ENCODE measurements around the gene PTPN20.

PTPN20 gene

DNA sequence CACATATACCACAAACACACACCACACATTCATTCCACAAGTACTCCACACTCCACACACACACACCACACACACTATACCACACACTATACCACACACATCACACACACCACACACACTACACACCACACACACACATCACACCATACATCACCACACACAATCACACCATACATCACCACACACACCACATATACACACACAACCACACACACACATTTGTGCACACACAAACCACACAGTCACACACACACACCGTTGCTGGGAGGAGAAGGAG, 112.8 kb downstream of the PTPN20 start:
- no peaks in the 10 kb centered on the region for H3K79me2 ChIP-seq (ENCODE audit: insufficient read depth, low read length)
- no peak overlapping the region for H3K4me2 ChIP-seq (ENCODE audit: insufficient read depth, low read length)
- TF ChIP-seq, protein P1, sequence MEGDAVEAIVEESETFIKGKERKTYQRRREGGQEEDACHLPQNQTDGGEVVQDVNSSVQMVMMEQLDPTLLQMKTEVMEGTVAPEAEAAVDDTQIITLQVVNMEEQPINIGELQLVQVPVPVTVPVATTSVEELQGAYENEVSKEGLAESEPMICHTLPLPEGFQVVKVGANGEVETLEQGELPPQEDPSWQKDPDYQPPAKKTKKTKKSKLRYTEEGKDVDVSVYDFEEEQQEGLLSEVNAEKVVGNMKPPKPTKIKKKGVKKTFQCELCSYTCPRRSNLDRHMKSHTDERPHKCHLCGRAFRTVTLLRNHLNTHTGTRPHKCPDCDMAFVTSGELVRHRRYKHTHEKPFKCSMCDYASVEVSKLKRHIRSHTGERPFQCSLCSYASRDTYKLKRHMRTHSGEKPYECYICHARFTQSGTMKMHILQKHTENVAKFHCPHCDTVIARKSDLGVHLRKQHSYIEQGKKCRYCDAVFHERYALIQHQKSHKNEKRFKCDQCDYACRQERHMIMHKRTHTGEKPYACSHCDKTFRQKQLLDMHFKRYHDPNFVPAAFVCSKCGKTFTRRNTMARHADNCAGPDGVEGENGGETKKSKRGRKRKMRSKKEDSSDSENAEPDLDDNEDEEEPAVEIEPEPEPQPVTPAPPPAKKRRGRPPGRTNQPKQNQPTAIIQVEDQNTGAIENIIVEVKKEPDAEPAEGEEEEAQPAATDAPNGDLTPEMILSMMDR (IDR thresholded peaks at IDR 0.05; ENCODE audit: borderline replicate concordance, extremely low read depth, low read length, poor library complexity, severe bottlenecking) = no peak
- no peak for TF ChIP-seq EZH2 (IDR thresholded peaks at IDR 0.05; ENCODE audit: borderline replicate concordance, low read depth, low read length, severe bottlenecking)
- no peaks in the 10 kb centered on the region for H3K4me1 ChIP-seq (ENCODE audit: insufficient read depth, low read length)
- H3K4me3 ChIP-seq (ENCODE audit: low read depth in 1 of 2, low read length in 2 of 2) = no peak overlapping the region
- no peaks in the 10 kb centered on the region for H3K27me3 ChIP-seq (ENCODE audit: insufficient read depth, low read length, poor library complexity)
- DNase-seq (no peak), ATAC-seq (ENCODE audit: insufficient read depth, low read depth) (no peak)
- no peak overlapping the region for H2AFZ ChIP-seq (ENCODE audit: low read depth, low read length)
- H3K9me3 ChIP-seq (ENCODE audit: insufficient read depth, low read length, severe bottlenecking) = no peaks in the 10 kb centered on the region
- peaks cover 9% of the 10 kb centered on the region; the same call in 1 of the 2 replicates for H4K20me1 ChIP-seq (ENCODE audit: insufficient read depth, low read length)
- no peaks in the 10 kb centered on the region for H3K36me3 ChIP-seq (ENCODE audit: insufficient read depth, low read length)
- H3K27ac ChIP-seq (ENCODE audit: low read length) = no peak overlapping the region
- no peak overlapping the region for H3K9ac ChIP-seq (ENCODE audit: low read depth, low read length)

DNA sequence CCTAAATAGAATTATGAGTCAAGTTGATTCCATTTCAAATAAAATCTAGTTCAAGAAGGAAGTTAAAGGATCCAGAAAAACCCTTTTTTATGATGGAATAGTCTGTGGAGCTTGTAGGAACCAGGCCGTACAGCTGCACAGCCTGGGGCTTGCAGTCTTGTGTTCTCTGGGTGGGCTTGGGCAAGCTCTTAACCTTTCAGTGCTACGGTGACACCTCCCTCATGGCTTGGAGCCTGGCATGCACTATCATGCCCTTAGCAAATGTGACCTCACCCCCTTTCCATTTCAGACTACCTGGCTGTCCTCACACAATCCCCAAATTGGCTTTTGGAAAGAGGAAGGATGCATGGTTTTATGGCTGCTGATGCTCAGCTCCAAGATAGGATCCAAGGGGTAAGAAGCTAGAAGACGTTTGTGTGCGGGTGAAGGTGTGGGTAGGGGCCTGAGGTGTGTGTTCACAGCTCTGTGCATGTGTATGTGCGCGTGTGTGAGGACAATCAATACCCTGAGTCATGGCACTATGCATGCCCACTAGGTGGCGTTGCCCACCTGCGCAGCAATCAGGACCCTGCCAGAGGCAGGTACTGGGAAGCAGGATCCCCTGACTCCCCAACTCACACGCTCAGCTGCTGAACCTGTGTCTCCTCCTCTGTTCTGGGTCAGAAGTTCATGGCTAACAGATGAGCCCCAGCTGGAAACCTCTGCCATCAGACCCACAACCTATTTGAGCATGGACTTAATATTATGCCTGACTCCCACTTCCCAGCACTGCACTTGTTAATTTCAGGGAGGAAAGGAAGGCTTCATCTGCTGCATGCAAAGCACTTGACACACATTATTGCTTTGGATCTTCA, 113.4 kb downstream of the PTPN20 start:
- no peak for TF ChIP-seq EZH2 (IDR thresholded peaks at IDR 0.05; ENCODE audit: borderline replicate concordance, low read depth, low read length, severe bottlenecking)
- TF ChIP-seq, protein P1 (IDR thresholded peaks at IDR 0.05; ENCODE audit: borderline replicate concordance, extremely low read depth, low read length, poor library complexity, severe bottlenecking) = peak; percentile 94
- no peak overlapping the region for H2AFZ ChIP-seq (ENCODE audit: low read depth, low read length)
- no peaks in the 10 kb centered on the region for H3K4me1 ChIP-seq (ENCODE audit: insufficient read depth, low read length)
- no peaks in the 10 kb centered on the region for H3K27me3 ChIP-seq (ENCODE audit: insufficient read depth, low read length, poor library complexity)
- ATAC-seq (ENCODE audit: insufficient read depth, low read depth) (peak; percentile 93), DNase-seq (peak; percentile 72)
- H3K79me2 ChIP-seq (ENCODE audit: insufficient read depth, low read length) = no peaks in the 10 kb centered on the region
- no peak overlapping the region for H3K9ac ChIP-seq (ENCODE audit: low read depth, low read length)
- no peak overlapping the region for H3K4me3 ChIP-seq (ENCODE audit: low read depth in 1 of 2, low read length in 2 of 2)
- H3K9me3 ChIP-seq (ENCODE audit: insufficient read depth, low read length, severe bottlenecking) = no peaks in the 10 kb centered on the region
- H4K20me1 ChIP-seq (ENCODE audit: insufficient read depth, low read length) = peaks cover 9% of the 10 kb centered on the region; the same call in 1 of the 2 replicates
- H3K27ac ChIP-seq (ENCODE audit: low read length) = no peak overlapping the region
- no peak overlapping the region for H3K4me2 ChIP-seq (ENCODE audit: insufficient read depth, low read length)
- no peaks in the 10 kb centered on the region for H3K36me3 ChIP-seq (ENCODE audit: insufficient read depth, low read length)

DNA sequence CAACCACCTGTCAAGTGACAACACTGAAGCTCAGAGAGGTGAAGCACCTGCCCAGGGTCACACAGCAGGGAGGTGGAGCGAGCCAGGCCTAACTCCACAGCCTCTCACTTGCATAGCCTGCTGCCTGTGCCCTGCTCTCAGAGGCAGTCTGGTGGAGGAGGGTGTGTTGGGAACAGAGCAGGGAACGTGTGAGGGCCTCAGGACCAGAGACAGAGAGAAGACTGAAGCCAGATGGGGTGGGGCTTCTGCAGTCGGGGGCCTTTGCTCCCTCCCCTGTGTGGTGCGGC, 114.0 kb downstream of the PTPN20 start:
- Histone ChIP-seq H3K36me3 (ENCODE audit: insufficient read depth, low read length) (no peaks in the 10 kb centered on the region), H3K9ac (ENCODE audit: low read depth, low read length) (no peak overlapping the region), H3K27me3 (ENCODE audit: insufficient read depth, low read length, poor library complexity) (no peaks in the 10 kb centered on the region), H3K4me2 (ENCODE audit: insufficient read depth, low read length) (no peak overlapping the region), H3K4me1 (ENCODE audit: insufficient read depth, low read length) (no peaks in the 10 kb centered on the region), H2AFZ (ENCODE audit: low read depth, low read length) (no peak overlapping the region), H4K20me1 (ENCODE audit: insufficient read depth, low read length) (peaks cover 9% of the 10 kb centered on the region; the same call in 1 of the 2 replicates), H3K27ac (ENCODE audit: low read length) (no peak overlapping the region), H3K9me3 (ENCODE audit: insufficient read depth, low read length, severe bottlenecking) (no peaks in the 10 kb centered on the region), H3K79me2 (ENCODE audit: insufficient read depth, low read length) (no peaks in the 10 kb centered on the region), H3K4me3 (ENCODE audit: low read depth in 1 of 2, low read length in 2 of 2) (no peak overlapping the region)
- DNase-seq = no peak
- 0 out of 3 replicates have a peak, but pooled peaks have one; percentile 4 for ATAC-seq (ENCODE audit: insufficient read depth, low read depth)
- no peak for TF ChIP-seq EZH2 (IDR thresholded peaks at IDR 0.05; ENCODE audit: borderline replicate concordance, low read depth, low read length, severe bottlenecking)
- TF ChIP-seq, protein P1 (IDR thresholded peaks at IDR 0.05; ENCODE audit: borderline replicate concordance, extremely low read depth, low read length, poor library complexity, severe bottlenecking) = no peak
